IPS-18a (cell line): ENCODE results near the gene CDC42BPG.

ENCODE experiments used
- H3K27ac ChIP-seq: one replicate; pipeline ENCODE4 v1.5.1; 2013; ENCODE audit warnings: low read length
- H3K27me3 ChIP-seq: one replicate; pipeline ENCODE4 v1.6.1; 2013; ENCODE audit warnings: mild to moderate bottlenecking, low read length; ENCODE audit not compliant: control insufficient read depth, insufficient read depth
- H3K36me3 ChIP-seq: one replicate; pipeline ENCODE4 v1.6.1; 2013; ENCODE audit warnings: low read depth, low read length; ENCODE audit not compliant: control insufficient read depth
- H3K4me1 ChIP-seq: one replicate; pipeline ENCODE4 v1.6.1; 2013; ENCODE audit warnings: low read depth, low read length; ENCODE audit not compliant: control insufficient read depth
- H3K4me3 ChIP-seq: one replicate; pipeline ENCODE4 v1.5.1; 2013; ENCODE audit warnings: low read length
- H3K9ac ChIP-seq: one replicate; pipeline ENCODE4 v1.6.1; 2013; ENCODE audit warnings: mild to moderate bottlenecking, low read length, moderate library complexity
- H3K9me3 ChIP-seq: one replicate; pipeline ENCODE4 v1.6.1; 2013; ENCODE audit warnings: low read depth, low read length; ENCODE audit not compliant: control insufficient read depth

CDC42BPG gene

DNA sequence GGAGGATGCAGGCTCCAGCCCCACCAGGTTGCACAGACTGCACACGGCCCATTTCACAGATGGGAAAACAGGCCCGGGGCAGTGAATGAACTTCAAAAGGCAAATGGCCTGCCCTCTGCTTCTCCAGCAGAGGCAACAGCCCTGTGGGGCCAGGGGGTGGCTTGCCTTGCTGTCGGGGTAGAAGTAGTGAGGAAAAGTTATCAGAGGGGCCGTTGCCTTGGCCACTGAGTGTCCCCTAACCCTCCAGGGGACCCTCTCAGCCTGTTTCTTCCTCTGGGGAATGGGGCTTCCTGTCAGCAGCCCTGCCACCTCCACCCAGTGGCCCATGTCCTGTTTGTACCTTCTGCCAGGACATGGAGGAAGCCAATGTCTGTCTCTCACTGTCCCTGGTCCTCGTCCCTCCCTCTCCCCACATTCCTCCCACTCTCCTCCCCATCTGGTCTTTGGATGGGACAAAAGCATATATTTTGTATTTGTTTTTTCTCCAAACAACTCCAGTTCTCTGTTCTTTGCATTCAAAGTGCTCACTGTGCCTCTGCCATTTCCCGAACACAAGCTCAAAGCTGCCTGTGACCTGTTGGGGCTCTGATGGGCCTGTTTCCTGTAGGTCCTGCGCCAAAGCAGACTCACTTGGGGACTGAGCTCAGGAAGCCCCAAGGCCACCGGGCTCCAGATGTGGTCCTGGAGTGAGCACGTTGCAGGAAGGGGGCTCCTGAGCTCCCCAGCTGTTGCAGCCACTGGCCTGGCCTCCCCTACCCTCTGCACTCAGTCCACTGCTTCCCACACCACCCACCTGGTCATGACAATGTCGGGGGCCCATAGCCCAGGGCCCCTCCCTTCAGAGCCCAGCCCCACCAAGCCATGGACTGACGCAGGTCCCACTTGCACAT, 50.9 kb downstream of the CDC42BPG start:
- no peaks in the 10 kb centered on the region for H3K9me3 ChIP-seq
- H3K27ac ChIP-seq, result no peak overlapping the region
- no peaks in the 10 kb centered on the region for H3K27me3 ChIP-seq
- no peak overlapping the region for H3K4me3 ChIP-seq
- peaks cover 4% of the 10 kb centered on the region for H3K36me3 ChIP-seq
- no peaks in the 10 kb centered on the region for H3K4me1 ChIP-seq
- H3K9ac ChIP-seq, result no peak overlapping the region

DNA sequence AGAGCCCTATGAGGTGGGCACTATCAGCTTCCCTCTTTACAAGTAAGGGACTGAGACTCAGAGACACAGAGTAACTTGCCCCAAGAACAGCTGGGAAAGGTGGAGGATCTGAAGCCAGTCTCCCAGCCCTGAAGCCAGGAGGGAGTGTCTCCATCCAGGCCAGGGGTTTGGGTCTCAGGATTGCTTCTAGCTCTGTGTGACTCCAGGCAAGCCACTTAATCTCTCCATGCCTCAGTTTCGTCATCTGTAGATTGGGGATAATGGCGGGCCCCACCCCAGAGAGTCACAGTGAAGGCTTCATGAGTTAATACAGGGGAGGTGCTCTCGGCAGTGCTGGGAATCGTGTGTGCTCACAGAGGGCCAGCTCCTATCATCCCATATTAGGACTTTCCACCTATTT, 52.0 kb downstream of the CDC42BPG start:
- Histone ChIP-seq H3K36me3 (peaks cover 4% of the 10 kb centered on the region), H3K4me1 (no peaks in the 10 kb centered on the region), H3K27ac (no peak overlapping the region), H3K4me3 (no peak overlapping the region), H3K9ac (no peak overlapping the region), H3K9me3 (no peaks in the 10 kb centered on the region), H3K27me3 (no peaks in the 10 kb centered on the region)

DNA sequence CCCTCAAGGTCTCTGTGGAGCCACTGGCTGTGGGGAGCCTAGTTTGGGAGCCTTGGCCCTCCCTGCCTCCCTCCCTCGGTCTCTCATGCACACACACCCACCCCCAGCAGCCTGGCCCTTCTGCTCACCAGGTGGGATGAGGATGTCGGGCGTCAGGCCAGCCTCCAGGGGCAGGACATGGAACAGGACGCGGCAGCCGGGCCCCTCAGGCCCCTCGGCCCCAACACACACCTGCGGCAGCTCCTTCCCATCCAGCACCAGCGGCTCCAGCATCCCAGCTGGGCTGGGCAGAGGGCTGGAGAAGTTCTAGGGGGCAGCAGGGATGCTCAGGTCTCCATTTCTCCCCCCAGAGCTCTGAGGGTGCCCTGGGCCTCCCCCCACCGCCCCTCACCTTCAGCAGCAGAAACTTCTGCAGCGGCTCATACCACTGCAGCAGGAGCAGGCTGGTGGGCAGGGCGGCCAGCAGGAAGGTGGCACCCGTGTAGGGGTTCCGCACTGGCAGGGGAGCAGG, 52.6 kb downstream of the CDC42BPG start:
- Histone ChIP-seq H3K4me1 (no peaks in the 10 kb centered on the region), H3K9ac (no peak overlapping the region), H3K27ac (no peak overlapping the region)

GRCh38 chr11:64790205-64791095, 54.0 kb downstream of the CDC42BPG start:
- Histone ChIP-seq H3K27me3 (no peaks in the 10 kb centered on the region), H3K9me3 (no peaks in the 10 kb centered on the region), H3K27ac (no peak overlapping the region), H3K4me3 (no peak overlapping the region), H3K9ac (no peak overlapping the region), H3K36me3 (no peaks in the 10 kb centered on the region), H3K4me1 (no peaks in the 10 kb centered on the region)

More for the DNA sequence above, 52.6 kb downstream of the CDC42BPG start:
- peaks cover 4% of the 10 kb centered on the region for H3K36me3 ChIP-seq
- no peak overlapping the region for H3K4me3 ChIP-seq
- H3K27me3 ChIP-seq, result no peaks in the 10 kb centered on the region
- no peaks in the 10 kb centered on the region for H3K9me3 ChIP-seq

- Histone ChIP-seq H3K9ac (no peak overlapping the region), H3K27me3 (no peaks in the 10 kb centered on the region), H3K9me3 (no peaks in the 10 kb centered on the region), H3K4me3 (no peak overlapping the region), H3K36me3 (no peaks in the 10 kb centered on the region), H3K27ac (no peak overlapping the region), H3K4me1 (no peaks in the 10 kb centered on the region)
These were observed 54.9 kb downstream of the CDC42BPG start for GRCh38 chr11:64789331-64790204.

- Histone ChIP-seq H3K36me3 (no peaks in the 10 kb centered on the region), H3K4me3 (no peak overlapping the region), H3K27ac (no peak overlapping the region), H3K9me3 (no peaks in the 10 kb centered on the region), H3K27me3 (no peaks in the 10 kb centered on the region), H3K4me1 (no peaks in the 10 kb centered on the region), H3K9ac (no peak overlapping the region)
These were observed 55.9 kb downstream of the CDC42BPG start for GRCh38 chr11:64788321-64789215.

GRCh38 chr11:64787526-64788320, 56.7 kb downstream of the CDC42BPG start:
- Histone ChIP-seq H3K9ac (no peak overlapping the region), H3K27me3 (no peaks in the 10 kb centered on the region), H3K4me3 (no peak overlapping the region), H3K36me3 (no peaks in the 10 kb centered on the region), H3K27ac (no peak overlapping the region), H3K9me3 (no peaks in the 10 kb centered on the region), H3K4me1 (no peaks in the 10 kb centered on the region)

DNA sequence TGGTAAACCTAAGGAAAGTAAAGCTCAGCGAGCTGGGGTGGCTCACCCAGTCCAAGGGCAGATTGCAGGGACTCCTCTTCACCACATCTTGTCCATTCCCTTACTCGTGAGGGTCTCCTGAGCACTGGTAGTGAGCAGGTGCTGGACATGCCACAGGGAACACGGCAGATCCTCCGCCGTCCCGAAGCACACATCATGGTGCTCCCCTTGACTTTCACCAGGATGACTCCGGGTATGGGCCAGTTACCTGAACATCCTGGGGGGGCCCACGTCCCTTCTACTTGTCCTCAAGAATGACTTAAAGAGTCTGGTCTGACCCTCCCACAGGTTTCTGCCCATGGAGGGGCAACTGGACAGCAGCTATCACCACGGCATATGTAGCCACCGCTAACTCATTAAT, 58.1 kb downstream of the CDC42BPG start:
- no peak overlapping the region for H3K4me3 ChIP-seq
- H3K27me3 ChIP-seq, result no peaks in the 10 kb centered on the region
- H3K4me1 ChIP-seq, result no peaks in the 10 kb centered on the region
- H3K9ac ChIP-seq, result no peak overlapping the region
- no peaks in the 10 kb centered on the region for H3K9me3 ChIP-seq
- no peaks in the 10 kb centered on the region for H3K36me3 ChIP-seq
- no peak overlapping the region for H3K27ac ChIP-seq

- Histone ChIP-seq H3K36me3 (no peaks in the 10 kb centered on the region), H3K4me3 (no peak overlapping the region), H3K9me3 (no peaks in the 10 kb centered on the region), H3K27ac (no peak overlapping the region), H3K4me1 (no peaks in the 10 kb centered on the region), H3K27me3 (no peaks in the 10 kb centered on the region), H3K9ac (no peak overlapping the region)
These were observed 59.5 kb downstream of the CDC42BPG start for GRCh38 chr11:64784813-64785581.
